ENCODE data around the gene CCRL2.

- TF ChIP-seq SUZ12 (IDR thresholded peaks at IDR 0.05; ENCODE audit: extremely low read depth, insufficient read depth, insufficient read length) (no peak), ZNF274 (IDR thresholded peaks at IDR 0.05; ENCODE audit: low read depth, low read length) (no peak), YY1 (IDR thresholded peaks at IDR 0.05; ENCODE audit: insufficient read depth, insufficient read length) (no peak)
These were observed 9.2 kb downstream of the CCRL2 start for GRCh38 chr3:46416125-46416810.

Measured in NT2/D1 (cell line).